ENCODE data around the gene FATE1.

The FATE1 gene

DNA sequence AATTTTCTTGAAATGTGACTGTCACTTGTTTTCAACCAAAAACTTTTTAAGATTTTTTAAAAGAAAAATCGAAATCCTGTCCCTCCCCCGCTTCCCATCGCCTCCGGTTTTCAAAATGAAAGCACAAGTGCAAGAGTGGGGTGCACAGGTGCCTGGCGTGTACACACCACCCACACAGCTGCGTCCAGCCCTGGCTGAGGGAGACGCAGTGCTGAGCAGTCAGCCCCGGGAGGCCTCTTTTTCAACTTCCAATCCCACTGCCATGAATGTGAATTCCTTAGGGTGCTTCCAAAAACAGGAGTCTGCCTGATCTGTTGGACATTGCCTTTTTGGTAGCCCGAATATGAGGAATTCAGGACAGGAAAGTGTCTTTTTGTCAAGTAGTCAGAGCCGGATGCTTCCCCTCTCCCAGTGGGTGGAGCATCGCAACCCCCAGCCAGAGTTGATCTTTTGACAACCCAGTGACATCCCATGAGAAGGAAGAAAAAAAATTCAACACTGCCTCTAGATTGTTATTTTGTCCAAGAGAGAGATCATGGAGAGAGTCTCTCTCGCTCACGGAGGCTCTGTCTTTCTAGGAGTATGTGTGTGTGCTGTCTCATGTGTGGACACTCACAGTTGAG lies 11.7 kb upstream of the FATE1 start:
- DNase-seq, result no peak

DNA sequence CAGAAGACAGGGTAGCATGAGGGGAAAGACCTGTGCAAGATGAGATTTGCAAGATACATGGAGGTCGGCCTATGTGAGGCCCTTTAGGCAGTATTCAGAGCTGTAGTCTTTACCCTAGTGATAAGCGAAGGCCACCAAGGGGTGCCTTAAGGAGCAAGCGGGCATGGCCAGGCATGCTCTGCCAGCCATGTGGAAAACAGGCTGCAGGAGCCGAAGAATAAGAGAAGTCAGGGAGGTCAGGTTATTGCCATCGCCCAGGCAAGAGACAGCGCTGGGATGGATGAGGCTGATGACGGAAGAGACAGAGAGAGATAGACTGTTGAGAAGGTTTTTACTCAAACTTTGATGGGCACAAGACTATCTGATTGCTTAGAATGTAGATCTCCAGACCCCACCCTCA lies 7.0 kb upstream of the FATE1 start:
- no peak for DNase-seq

DNA sequence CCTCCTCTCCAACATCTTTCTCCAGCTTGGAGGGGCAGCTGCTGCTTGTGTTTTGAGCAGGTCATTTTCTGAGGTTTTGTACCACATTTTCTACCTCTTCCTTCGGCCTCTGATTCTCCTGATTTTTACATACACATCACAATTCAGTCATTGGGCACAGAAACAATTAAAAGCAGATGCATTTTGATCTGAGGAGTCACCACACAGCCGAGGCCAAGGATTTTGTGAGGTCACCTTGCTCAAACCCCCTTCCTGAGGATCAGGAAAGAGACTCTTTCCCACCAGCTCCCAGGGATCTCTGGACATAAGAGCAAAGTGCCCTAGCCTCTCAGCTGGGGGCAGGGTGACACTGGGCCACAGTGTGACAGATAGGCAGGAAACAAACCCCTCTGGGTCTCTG lies 5.4 kb upstream of the FATE1 start:
- no peak for DNase-seq

DNA sequence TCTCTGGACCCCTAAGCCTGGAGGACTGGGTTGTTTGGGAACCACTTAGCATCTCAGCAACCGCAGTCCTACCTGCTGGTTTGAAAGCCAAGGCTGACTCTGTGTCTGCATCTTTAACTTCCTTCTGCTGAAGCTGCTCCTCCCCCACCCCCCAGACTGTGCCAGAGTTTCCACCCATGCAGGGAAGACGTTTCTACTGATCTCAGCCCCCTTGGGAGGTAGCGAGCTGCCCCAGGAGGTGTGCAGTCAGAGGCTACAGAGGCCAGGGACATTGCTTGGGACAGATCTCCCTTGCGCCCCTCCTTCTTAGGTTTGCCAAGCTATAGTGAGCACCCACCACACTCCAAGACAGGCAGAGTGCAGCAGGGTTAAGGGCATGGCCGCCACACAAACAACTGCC lies 4.7 kb upstream of the FATE1 start:
- DNase-seq, result no peak

DNA sequence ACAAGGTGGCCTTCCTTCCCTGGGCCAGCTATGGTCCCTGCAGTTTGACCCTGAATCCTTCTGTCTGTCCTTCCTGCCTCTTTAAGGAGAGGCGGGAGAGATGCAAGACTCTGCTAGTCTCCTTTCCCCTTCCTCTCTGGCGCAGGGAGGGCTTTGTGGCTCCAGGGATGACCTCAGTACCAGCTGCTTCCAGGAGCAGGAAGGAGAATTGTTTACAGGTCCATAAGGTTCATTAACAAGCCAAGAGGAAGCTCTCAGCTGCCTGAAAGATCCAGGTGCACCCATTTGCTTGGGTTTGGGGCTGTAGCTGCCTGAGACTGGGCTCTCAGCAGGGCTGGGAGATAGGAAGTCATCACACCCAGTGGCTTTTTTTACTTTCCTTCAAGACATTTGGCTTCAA lies 4.0 kb upstream of the FATE1 start:
- no peak for DNase-seq

DNA sequence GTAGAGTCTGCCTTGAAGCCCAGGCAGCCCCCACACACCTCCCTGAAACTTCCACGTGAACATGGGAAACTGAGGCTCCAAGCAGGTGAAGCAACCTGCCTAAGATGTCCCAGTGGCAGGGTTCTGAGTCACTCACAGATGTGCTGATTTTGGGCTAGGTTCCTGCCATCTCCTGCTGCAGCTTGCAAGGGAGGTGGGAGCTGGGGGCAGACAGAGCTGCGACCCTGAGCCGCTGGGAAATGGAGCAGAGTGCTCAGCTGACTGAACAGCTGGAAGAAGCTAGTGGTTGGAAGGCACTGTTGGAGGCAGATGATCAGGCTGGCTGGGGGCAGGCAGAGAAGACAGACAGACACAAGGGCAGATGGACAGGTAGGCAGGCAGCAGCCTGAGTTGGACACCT lies 3.6 kb upstream of the FATE1 start:
- no peak for DNase-seq

DNA sequence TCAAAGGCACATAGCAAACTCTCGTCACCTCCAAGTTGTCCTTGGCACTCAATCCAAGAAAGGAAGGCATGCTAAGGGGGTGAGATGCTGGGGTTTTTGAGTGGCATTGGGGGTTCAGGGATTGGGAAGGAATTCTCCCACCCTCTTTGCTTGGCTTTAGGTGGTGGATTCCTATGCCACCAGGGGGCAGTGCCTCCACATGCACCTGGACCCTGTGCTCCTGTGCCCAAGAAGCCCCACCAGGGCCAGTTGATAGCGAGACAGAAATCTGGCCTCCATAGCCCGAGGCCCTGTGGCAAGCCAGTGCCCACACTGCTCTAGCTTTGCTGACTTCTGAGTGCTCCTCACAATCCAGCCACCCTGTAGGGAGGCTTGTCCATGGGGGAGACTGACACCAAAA lies 2.0 kb upstream of the FATE1 start:
- peak; percentile 10 for DNase-seq

DNA sequence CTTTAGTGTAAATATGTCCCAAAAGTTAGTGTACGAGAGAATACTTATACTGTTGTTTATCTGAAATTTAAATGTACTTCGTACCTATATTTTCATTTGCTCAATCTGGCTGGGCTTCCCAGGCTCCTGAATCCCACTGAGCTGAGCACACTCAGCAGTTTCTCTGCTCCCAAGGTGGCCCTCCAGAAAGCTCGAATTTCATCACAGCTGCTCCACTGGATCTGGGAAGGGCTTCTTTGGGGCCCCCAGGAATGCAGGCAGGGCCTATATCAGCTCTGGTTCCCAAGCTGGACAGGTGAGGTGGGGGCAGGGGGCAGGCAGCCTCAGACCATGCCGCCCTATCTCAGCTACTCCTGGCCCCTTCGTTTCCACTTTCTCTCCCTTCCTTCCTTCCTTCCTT lies 1.5 kb upstream of the FATE1 start:
- no peak for DNase-seq

DNA sequence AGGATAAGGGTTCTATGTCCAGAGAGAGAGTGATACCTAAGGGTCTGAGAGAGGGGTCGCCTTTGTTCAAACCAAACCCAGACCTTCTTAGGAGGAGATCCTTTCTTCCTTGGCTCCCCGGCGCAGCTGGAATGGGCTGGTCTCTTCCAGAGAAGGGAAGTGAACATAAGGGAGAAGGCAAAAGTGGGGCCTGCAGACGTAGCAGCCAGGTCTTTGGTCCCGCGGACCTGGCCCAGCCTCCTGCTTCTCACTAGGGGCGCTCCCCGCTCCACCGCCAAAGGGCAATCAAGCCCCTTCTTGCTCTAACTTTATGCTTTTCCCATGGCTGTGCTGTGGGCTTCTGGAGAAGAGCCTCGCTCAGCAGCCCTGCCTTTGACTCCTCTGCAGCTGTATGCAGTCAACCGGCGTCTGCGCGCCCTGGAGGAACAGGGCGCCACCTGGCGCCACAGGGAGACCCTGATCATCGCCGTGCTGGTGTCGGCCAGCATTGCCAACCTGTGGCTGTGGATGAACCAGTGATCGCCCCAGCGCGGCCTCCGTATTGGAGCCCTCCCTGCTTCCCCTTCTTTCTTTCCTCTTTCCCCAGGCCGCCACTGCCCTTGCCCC lies 6.5 kb downstream of the FATE1 start:
- DNase-seq, result peak; percentile 9

DNA sequence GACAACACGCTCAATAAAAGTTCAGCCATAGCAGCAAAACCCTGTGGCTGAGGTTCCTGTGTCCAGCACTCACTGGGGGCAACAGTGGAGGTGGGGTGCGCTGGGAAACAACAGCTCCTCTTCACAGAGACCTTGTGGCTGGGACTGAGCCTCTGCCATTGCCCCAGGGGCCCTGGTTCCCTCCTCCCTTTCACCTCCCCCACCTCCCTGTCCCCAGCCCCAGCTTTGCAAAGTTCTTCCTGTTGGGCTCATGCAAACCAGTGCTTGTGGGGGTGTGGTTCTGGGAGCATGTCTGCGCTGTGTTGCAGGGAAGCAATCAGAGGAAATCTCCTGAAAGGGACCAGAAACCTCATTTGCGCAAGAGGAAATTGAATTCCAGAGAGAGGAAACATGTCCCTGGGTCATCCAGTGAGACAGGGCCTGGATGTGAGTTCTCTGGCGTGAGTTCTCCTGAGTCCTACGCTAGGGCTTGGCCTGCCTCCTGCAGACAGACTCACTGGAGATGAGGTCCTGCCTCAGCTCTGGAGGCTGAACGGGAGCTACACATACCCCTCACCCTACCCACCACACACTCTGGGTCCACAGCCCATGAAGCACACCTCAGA lies 7.4 kb downstream of the FATE1 start:
- no peak for DNase-seq

DNA sequence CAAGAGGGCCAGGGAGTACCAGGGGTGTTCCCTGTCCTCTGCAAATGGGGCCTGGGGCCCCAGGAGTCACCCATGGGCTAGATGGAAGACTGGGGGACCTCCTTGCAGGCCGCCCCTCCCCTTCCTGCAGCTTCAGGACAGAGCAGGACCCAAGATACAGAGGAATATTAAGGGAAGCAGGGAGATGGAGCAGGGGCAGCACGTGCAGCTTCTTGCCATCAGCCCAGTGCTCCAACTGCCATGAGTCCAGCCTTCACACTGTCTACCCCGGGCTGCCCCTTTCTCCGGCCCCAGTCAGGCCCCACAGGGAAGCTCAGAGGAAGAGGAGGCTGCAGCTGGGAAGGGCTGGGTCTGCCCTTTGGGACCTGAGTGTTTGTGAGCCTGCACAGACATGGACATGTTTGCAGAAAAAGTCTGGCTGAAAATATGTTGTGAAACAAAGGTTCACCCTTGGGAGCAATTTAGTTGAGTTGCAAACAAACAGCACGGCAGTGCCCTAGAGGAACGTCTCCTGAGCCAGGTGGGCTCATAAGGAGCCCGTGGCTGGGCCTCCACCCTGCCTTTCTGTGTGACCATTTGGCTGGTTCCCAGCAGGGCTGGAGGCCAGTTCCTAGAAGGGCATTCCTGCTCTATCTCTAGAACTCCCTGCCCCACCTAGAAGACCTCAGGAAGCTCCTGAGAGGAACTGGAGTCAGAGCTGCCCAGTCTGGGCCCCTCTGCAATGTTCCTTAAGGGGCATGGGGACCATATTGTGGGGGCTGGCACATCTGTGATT lies 8.9 kb downstream of the FATE1 start:
- no peak for DNase-seq

DNA sequence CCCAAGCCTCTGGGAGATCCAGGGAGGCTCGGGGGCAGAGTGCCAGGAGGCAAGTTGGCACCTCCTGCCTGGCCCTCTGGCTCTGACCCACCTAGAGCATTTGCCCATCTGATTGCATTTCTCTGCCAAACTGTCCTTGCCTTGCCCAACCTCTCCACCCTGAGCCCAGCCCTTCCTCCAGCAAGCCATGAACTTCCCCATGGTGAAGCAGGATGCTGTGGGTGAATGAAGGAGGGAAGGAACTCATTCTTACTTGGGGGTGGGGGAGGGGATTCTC lies 9.4 kb downstream of the FATE1 start:
- no peak for DNase-seq

DNA sequence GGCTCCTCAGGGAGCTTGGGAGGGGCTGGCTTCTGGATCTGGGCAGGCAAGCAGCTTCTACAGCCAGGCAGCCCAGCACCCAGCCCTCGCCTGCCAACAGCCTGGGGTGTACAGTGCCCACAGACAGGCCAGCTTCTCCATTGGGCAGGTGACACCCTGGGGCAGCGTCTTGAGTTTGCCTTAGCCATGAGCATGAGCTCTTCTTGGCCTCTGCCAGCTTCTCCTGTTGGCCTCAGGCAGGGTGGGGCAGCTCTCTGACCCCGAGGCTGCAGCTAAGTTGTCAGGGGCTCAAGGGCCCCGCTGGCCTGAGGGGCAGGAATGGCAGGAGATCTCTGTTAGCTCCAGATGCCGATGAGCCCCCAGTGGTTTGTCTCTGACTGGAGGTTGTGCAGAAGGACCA lies 10.9 kb downstream of the FATE1 start:
- no peak for DNase-seq

DNA sequence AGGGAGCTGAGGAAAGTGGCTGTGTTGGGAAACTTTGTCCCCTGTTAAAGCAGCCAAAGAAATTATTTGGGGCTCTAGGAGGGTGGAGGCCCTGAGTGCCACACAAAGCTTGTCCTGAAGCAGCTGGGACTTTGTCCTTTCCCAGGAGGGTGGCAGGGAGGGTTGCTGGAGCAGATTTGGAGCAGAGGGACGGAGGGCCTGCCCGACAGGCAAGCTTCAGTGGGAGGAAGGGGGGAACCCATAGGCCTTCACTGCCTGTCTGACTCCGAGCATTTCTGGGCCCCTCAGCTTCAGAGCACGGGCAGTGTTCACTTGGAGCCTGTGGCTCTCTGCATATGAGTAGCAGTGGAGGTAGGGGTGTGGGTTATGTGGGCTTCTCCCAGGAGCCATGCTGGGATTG lies 11.5 kb downstream of the FATE1 start:
- no peak for DNase-seq

DNA sequence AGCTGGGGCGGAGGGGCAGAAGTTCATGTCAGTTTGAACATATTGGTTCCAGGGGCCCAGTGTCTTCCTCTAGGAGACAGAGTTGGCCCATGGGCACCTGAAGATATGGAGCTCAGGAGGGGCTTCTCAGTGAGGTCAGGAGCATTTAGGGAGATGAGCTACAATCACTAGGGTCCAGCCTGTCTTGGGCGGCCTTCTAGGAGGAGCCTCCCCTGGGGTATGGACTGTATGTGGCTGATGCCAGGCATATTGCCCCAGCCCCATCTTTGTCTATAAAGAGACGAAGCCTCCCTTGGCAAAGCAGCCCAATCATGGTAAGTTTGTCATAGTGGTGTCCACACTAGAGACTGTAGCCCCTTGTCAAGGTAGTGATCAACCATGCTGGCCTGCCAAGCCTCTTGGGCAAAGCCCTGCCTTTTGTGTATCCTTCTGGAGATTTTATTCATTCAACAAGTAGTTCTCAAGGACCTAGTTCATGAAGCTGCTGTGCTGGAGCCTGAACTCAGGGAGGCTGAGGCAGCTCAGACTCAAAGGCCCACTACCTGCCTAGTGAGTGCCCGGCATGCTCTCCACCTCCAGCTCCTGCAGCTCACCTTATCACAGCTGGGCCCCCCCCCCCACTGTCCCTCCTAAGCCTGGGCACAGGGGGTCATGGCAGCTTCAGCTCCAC lies 13.4 kb downstream of the FATE1 start:
- DNase-seq, result no peak

DNA sequence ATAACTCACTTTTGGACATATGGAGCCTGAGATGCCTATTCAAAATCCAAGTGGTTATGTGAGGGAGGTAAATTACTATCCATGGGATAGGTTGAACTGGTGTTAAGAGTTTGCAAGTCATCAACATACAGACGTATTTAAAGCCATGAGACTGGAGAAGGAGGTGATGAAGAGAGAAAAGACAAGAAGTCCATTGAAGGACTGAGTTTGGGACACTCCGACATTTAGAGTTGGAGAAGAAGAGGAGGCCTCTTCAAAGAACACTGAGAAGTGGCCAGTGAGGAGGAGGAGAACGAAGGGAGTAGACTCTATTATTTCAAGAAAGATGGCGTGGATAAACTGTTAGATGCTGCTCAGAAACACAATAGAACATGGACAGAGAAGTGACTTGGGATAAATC lies 18.6 kb downstream of the FATE1 start, which contains the start of gene CNGA2:
CNGA2 (plus strand) TSS at position 301 of the 400 bp plus-strand sequence. CDS start 3,738 bp downstream, outside the sequence.
- DNase-seq, result no peak

DNA sequence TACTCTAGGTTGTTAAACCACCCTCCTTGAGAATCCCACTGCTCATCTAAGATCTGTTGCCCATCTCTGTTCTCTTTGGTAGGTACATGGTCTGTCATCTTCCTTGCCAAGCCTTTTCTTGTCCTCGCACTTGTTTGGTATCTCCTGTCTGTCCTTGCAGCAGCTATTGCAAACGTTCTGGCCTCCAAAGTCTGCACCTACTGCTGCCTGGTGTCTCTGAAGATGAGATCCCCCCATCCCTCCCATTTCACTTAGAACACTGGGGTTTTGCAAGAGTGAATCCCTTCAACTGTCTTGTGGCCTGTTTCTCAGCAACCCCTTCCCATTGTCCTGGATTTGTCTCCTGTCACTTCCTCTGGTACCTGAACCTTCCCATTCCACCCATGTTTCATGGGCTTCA lies 19.4 kb downstream of the FATE1 start:
- DNase-seq, result no peak

DNA sequence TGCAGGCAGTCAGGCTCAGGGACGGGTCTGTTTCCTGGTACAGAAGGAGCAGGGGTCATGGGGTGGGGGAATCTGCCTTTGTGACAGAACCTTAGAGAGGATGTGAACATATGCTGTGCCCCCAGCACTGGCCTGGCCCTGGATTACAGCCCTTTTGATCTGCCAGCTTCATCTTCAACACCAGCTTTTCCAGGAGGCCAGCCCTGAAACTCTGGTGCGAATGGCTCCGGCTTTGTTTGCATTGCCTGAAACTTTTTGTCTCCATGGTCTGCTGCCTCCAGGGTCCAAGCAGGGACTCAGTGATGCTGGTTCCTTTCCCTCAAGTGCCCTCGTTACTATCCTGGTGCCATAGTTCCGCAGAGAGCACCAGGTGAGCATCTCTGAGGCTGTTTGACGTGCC lies 20.9 kb downstream of the FATE1 start:
- no peak for DNase-seq

DNA sequence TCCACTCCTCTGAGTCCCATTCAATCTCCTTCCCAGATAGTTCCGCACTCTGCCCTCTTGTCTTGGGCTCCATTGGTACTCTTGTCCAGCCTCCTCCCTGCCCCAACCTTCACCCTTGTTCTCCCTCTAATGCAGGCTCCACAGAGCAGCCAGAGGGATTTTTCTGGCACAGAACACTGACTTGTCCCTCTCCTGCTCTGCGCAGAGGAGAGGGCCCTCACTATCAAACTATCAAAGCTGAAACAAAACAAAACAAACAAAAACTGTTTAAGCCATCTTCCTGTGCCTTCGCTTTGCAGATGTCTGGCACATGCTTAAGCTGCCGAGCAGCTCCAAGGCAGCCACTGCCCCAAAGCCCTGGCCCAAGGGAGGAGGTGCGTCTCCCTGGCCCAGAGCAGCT lies 21.7 kb downstream of the FATE1 start:
- DNase-seq, result no peak

DNA sequence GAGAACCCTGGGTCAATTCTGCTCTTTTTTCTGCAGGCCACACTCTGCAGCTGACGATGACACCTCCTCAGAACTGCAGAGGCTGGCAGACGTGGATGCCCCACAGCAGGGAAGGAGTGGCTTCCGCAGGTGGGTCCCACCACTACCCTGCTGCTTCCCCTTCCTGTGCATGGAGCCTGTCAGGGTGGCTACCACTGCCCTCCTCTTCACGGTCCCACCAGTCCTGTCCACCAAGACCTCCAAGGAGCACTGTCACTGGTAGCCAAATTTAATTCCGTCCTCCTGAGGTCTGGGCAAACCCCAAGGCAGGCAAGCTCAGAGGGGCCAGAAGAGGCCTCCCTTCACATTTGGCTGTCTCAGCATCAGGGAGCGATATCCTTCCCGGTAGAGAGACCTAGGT lies 22.9 kb downstream of the FATE1 start:
- DNase-seq, result no peak

DNA sequence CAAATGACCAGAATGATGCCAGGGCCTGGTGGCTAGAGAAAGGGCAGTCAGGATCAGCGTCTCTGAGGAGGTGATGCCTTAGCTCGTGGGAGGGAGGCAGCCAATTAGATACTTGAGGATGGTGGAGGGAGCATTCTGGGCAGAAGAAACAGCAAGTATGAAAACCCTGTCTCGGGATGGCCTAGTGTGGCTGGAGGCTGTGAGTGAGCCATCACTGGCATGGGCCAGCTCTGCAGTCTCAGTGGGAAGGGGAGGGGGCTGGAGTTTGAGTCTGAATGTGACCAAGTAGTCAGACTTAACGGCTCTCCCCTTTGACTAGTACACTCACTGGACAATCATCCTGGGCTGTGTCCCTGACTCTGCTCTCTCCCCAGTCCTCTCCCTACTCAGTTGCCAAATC lies 25.8 kb downstream of the FATE1 start:
- no peak for DNase-seq

DNA sequence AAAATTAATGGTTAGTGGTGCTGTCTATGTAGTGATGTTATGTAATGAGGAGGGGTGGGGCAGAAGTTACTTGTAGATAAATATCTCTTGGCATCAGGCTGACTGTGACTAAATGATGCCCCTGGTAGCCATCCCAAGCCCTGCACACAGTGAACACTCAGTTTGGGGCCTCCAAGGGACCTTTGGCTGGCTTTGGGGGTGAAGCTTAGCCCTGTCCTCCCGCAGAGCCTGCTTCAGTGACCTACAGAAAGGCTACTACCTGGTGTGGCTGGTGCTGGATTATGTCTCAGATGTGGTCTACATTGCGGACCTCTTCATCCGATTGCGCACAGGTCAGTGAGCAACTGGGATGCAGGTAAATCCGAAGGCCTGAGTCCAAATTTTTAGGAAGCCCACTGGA lies 26.5 kb downstream of the FATE1 start:
- no peak for DNase-seq

DNA sequence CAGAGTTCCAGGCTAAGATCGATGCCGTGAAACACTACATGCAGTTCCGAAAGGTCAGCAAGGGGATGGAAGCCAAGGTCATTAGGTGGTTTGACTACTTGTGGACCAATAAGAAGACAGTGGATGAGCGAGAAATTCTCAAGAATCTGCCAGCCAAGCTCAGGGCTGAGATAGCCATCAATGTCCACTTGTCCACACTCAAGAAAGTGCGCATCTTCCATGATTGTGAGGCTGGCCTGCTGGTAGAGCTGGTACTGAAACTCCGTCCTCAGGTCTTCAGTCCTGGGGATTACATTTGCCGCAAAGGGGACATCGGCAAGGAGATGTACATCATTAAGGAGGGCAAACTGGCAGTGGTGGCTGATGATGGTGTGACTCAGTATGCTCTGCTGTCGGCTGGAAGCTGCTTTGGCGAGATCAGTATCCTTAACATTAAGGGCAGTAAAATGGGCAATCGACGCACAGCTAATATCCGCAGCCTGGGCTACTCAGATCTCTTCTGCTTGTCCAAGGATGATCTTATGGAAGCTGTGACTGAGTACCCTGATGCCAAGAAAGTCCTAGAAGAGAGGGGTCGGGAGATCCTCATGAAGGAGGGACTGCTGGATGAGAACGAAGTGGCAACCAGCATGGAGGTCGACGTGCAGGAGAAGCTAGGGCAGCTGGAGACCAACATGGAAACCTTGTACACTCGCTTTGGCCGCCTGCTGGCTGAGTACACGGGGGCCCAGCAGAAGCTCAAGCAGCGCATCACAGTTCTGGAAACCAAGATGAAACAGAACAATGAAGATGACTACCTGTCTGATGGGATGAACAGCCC lies 28.0 kb downstream of the FATE1 start:
- no peak for DNase-seq
